ENCODE measurements around the gene MYH14.

The MYH14 gene

DNA sequence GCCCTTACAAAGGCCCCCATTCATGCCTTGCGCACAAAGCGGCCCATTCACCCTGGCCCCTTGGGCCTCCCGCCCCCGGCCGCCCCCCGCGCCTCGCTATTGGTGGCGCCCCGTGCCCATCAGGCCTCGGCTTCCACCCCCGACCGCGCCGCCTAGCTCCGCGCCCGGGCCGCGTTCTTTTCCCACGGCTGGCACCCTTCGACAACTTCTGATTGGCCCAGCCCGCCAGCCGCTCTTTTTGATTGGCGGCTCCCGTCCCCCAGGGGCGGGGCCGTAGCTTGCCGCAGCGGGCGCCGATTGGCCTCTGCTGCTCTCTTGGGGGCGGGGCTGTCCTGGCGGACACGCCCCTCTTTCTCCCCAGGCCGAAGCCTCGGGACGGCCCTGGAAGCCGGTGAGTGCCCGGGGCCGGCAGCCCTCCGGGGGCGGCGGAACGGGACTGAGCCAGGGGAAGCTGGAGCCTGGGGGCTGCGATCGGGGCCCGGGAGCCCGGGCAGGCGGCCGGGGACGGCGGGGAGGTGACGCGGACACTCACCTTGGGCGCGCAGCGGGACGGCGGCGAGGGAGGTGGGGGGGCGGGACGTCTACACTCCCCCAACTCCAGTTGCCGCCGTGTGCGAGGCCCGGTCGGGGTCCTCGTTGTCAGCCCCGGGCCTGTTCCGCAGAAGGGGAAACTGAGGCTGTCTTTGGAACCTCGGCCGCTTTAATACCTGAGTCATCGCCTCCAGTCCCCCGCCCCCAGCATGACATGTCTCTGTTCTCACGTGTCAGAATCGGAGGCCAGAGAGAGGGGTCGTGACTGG, at the start of gene MYH14:
MYH14 (plus strand) TSS at position 342 of the 800 bp plus-strand sequence. CDS start 6,744 bp downstream, outside the sequence.
- DNase-seq (ENCODE audit: low read depth) = no peak

DNA sequence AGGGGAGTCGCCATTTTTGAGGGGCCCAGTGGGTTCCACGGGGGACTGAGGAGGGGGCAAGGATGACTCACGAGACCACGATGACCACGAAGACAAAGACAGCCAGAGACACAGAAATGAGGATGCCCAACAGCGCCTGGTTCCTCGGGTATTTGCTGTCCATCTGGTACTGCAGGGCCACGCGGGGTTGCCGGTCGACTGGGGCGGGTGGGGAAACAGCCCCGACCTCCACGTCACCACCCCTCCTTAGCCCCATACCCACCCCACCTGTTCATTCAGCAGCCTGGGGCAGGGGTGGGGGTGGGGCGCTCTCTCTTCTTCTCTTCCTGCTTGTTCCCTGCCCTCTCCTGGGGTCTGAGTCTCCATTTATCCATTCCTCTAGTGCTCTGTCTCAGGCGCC, 48.9 kb upstream of the MYH14 start:
- DNase-seq (ENCODE audit: low read depth) = no peak

DNA sequence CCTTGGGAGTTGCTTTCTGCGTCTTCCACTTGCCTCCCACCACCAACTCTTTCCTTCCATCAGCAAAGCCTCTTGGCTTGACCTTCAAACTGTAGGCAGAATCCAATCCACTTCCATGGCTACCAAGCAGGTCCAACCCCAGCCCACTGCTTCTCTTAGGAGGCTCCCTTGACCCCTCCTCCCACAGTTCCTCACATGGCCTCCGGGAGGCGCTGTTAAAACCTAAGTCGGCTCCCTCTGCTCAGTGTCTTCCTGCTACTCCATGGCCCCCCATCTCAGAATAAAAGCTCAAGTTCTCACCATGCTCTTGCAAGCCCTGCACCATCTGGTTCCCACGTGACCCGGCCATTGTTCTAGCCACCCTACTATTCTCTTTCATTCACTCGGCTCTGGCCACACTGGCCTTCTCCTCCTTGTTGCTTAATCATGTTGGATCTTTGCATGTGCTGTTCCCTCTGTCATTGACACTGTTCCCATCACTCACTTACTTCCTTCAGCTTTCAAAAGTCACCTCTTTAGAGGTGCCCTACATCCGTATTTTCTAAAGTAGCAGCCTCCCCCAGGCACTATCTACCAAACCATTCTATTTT, 47.8 kb upstream of the MYH14 start:
- DNase-seq (ENCODE audit: low read depth) = no peak

GRCh38 chr19:50158577-50158976, 44.8 kb upstream of the MYH14 start:
- no peak for DNase-seq (ENCODE audit: low read depth)

GRCh38 chr19:50159078-50159477, 44.3 kb upstream of the MYH14 start:
- DNase-seq (ENCODE audit: low read depth) = no peak

DNA sequence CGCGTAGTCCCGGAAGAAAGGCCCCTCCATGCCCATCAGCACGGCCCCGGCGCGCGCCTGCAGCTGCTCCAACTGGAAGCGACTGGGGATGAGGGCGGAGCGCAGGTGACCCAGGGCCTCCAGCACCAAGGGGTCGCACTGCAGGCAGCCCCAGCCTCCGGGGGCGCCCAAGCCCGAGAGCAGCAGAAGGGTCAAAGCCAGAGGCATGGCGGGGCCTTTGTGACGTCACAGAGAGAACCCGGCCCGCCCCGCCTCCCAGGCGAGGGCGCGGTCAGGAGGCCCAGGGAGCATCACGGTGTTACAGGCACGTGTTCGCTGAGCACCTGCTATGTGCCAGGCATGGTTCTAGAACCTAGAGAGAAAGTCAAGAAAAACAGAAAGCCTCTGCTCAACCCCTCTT, 40.4 kb upstream of the MYH14 start, which contains the start of gene IZUMO2:
IZUMO2 (minus strand) TSS at position 294 of the 400 bp plus-strand sequence; CDS start at position 207, 87 bp downstream.
- DNase-seq (ENCODE audit: low read depth) = no peak

GRCh38 chr19:50167314-50167721, 36.1 kb upstream of the MYH14 start:
- no peak for DNase-seq (ENCODE audit: low read depth)

DNA sequence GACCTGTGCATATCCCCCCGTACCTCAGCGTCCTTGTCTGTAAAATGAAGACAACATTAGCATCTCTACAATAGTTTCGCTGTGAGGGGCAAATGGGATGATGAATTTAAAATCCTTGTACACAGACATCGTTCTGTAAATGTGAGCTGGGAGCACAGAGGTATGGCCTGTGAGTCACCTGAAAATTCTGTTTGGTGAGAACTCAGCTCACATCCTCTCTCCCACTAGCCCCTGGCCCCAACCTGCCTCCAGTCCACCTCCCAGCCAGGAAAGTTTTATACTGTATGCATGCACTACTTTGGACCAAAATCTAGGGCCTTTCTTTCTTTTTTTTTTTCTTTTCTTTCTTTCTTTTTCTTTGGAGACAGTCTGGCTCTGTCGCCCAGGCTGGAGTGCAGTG, 31.7 kb upstream of the MYH14 start:
- DNase-seq (ENCODE audit: low read depth) = no peak

- no peak for DNase-seq (ENCODE audit: low read depth)
These were observed 30.7 kb upstream of the MYH14 start for GRCh38 chr19:50172726-50173125.

- DNase-seq (ENCODE audit: low read depth) = no peak
These were observed 30.3 kb upstream of the MYH14 start for GRCh38 chr19:50173127-50173526.

DNA sequence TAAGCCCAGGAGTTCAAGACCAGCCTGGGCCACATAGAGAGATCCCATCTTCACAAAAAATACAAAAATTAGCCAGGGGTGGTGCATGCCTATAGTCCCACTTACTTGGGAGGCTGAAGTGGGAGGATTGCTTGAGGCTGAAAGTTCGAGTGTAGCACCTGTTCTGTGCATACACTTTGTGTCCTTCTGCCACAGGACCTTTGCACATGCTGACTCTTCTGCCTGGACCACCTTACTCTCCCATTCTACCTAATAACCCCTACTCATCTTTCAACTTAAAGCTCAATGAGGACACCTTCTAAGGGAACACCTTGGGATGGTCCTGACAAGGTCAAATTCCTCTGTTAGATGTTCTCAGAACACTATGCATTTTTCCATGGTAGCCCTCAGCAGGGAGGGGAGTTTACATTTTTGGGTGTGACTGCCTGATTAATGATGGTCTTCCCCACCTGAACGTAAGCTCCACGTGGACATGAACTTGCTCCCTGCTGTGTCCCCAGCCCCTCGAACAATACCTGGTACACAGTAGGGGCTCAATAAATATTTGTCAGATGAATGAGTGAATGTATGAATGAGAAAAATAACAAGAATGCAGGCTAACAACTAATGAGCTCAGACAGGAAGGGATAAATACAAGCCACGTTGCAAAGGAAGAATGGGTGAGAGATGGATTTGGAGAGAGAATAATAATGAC, 29.2 kb upstream of the MYH14 start:
- DNase-seq (ENCODE audit: low read depth) = no peak

DNA sequence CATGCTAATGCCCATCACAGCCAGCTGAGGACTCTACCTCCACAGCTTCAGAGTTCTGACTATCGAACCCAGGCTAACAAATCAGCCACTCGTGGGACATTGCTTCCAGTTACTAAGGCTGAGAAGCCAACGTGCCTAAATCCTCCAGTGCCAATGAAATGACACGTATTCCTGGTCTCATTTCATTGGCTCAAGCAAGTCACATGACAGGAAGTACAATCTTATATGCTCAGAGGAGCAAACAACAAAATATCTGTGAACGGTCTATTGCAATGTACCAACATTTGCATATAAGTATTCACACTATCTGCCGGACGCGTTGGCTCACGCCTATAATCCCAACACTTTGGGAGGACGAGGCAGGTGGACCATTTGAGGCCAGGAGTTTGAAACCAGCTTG, 27.5 kb upstream of the MYH14 start:
- no peak for DNase-seq (ENCODE audit: low read depth)

DNA sequence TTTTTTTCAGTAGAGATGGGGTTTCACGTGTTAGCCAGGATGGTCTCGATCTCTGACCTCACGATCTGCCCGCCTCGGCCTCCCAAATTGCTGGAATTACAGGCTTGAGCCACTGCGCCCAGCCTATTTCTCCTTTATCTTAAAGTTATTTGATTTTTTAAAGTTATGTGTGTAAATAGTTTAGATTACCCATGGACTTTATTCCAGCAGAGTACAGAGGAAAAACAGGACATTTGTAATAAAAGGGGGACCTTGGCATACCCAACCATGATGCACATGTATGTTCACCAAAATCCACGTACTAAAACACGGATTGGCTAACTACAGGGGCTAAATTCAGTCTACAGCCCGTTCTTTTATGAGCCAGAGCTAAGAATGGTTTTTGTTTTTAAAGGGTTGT, 26.6 kb upstream of the MYH14 start:
- no peak for DNase-seq (ENCODE audit: low read depth)

- DNase-seq (ENCODE audit: low read depth) = no peak
These were observed 25.1 kb upstream of the MYH14 start for GRCh38 chr19:50178320-50178719.

DNA sequence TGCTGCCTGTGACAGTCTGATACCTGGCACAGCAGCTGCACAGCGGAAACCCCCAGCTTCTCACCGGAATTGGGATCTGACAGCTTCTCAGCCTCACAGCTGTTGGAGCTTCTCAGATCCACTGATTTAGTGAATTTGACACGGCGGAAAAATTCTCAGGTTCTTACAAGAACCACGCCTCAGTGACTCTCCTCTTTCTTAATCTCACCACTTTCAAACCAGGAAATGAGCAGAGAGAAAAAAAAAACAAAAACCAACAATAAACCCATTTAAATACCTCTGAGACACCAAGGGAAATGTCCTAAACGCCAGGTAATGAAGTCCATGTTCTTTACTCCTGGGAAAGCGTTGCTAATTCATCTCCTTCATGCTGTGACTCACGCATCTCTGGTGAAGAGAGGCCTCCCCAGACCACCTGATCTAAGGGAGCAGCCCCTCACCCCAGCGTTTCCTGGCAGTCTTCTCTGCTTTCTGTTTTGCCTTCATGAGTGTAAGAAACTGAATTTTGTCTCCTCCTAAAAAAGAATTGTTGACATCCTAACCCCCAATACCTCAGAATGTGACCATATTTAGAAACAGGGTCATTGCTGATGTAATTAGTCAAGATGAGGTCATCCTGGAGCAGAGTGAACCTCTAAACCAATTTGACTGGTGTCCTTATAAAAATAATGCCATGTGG, 24.4 kb upstream of the MYH14 start:
- no peak for DNase-seq (ENCODE audit: low read depth)

DNA sequence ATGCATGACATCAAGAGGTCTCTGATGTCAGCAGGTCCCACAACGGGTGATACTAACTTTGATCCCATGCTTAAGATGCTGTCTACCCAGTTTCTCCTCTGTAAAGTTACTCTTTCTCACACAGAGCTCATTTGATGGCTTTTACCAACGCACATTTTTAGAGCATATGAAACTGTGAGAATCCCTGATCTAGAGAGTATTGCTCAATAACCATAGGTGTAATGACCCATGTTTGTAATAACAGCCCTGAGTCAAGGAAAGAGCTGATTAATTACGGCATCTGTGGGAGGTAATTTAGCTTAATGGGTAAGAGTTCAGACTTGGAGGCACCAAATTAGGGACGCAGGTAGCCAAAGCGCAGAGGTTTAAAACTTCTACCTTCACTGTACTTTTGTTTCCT, 22.3 kb upstream of the MYH14 start:
- DNase-seq (ENCODE audit: low read depth) = no peak

DNA sequence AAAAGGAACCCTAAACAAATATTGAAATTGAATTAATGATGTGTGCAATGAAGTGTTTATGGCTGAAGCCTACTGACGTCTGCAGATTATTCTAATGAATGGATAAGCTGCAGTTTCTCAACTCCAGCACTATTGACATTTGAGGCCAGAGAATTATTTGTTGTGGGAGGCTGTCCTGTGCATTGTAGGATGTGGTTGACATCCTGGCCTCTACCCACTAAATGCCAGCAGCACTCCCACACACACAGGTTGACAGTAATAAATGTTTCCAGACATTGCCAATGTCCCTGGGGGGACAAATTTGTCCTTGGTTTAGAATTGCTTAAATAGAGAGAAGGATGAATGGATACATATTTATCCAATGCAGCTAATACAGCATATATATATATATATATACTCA, 19.2 kb upstream of the MYH14 start:
- no peak for DNase-seq (ENCODE audit: low read depth)

DNA sequence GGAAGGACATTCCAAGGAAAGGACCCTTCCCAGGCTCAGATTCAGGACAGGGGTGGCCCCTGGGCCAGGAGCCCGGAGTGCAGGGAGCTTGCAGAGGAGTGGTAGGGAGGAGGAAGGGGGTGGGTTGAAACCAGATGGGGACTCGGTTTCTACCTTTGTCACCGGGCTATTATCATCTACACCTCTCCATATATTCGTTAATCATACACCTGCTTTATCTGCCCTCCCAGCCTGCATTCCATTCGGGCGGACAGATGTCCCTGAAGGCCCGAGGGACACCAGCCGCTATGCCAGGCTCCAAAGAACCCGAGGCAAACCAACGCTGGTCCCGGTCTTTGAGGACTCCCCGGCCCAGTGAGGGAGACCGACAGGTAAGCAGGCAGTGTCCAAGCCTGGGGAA, 15.5 kb upstream of the MYH14 start:
- DNase-seq (ENCODE audit: low read depth) = no peak

- DNase-seq (ENCODE audit: low read depth) = no peak
These were observed 14.1 kb upstream of the MYH14 start for GRCh38 chr19:50189331-50189730.

DNA sequence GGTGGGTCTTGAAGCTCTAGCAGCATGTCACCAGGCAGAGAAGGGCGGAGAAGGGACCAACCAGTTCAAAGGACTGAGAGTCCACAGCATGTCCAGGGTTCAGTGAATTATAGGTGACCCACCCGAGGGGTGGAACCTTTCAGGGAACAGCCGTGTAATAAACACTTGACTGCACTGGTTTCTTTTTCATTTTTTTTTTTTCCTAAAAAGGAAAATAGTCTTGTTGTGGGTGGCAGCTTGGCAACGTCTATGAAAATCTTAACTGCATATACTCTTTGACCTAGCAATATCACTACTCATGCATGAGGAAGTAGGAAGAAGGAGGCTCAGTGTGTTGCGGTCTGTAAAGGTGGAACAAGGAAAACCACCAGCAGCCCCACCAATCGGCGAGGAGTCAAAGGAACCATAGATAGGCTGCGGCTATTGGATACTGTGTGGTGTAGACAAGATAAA, 13.0 kb upstream of the MYH14 start:
- DNase-seq (ENCODE audit: low read depth) = no peak

GRCh38 chr19:50191216-50191615, 12.2 kb upstream of the MYH14 start:
- no peak for DNase-seq (ENCODE audit: low read depth)

DNA sequence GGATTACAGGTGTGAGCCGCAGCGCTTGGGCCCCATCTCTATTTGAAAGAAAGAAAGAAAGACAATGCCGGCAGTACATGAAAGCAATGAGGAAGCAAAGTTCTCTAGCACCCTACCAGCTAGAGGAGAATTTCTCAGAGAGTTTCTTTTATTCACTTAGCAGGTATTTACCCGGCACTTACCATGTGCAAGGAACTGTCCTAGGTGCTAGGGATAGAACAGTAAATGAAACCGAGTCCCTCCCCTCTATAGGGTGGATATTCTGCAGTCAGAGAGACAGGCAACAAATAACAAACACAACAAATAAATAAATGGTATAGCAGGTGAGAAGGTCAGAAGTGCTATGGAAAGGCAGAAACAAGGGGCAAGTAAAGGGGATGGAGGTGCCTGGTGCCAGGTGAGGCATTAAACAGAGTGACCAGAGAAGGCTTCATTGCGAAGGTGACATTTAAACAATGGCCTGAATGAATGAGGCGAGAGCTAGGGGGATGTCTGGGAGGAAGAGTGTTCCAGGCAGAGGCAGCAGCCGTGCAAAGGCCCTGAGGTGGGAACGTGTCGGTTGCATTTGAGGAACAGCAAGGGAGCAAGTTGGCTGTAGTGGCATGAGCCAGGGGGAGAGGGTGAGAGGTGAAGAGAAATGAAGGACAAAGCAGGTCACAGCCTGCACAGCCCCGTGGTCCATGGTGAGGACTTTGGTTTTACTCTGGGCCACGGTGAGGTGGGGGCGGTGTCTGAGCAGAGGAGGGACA, 10.8 kb upstream of the MYH14 start:
- DNase-seq (ENCODE audit: low read depth) = no peak
